GM18858 (cell line): ENCODE data around the gene DHRS4L2.
A peak's percentile ranks its signal among the peaks of the same experiment; 100 is the strongest.

Source experiments
- ATAC-seq: cut with Tn5 transposase; IDR thresholded peaks from one replicate; pipeline ENCODE4 v1.9.1; 2021; ENCODE audit not compliant: unreplicated experiment

DHRS4L2 gene

DNA sequence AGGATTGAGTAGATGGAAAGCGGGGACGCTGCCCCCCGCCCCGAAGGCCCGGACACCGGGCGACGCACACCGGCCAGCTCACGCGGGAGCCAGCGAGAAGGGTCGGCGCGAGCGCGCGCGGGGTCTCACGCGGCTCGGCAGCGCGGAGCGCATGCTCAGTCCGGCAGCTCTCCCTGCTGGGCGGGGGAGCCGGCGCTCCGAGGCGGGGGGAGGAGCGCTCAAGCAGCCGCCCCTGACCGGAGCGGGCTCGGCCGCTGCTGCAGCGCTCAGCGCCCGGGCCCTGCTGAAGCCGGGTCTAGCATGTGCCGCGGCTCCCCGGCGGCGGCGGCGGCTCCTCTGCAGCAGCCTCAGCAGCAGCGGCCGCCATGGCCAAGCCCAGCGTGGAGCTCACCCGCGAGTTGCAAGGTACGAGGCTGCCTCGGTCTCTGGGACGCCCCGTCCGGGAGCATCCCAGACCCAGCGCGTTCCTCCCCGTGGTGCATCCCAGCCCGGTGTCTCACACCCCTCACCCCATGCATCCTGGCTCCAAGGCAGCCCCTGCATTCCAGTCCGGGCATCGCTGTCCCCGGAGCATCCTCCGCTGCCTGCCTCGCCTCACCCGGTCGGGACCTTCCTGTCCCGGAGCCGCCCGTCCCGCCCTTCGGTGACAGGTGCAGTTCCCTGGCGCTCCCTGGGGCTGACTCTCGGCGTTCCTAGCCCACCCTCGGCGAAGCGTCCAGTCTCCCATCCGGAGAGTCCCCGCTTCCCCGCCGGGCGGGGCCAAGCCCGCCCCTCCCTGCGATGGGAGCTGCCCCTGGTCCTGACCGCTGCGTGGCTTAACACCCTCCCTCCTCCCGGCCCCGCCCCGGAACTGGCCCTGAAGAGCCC is 63.3 kb downstream of the DHRS4L2 start, which contains the start of gene CARMIL3:
TSS of gene CARMIL3 (plus strand) at position 221 of the 867 bp plus-strand sequence. CDS start at position 366, 145 bp downstream.
- ATAC-seq = peak; percentile 49

DNA sequence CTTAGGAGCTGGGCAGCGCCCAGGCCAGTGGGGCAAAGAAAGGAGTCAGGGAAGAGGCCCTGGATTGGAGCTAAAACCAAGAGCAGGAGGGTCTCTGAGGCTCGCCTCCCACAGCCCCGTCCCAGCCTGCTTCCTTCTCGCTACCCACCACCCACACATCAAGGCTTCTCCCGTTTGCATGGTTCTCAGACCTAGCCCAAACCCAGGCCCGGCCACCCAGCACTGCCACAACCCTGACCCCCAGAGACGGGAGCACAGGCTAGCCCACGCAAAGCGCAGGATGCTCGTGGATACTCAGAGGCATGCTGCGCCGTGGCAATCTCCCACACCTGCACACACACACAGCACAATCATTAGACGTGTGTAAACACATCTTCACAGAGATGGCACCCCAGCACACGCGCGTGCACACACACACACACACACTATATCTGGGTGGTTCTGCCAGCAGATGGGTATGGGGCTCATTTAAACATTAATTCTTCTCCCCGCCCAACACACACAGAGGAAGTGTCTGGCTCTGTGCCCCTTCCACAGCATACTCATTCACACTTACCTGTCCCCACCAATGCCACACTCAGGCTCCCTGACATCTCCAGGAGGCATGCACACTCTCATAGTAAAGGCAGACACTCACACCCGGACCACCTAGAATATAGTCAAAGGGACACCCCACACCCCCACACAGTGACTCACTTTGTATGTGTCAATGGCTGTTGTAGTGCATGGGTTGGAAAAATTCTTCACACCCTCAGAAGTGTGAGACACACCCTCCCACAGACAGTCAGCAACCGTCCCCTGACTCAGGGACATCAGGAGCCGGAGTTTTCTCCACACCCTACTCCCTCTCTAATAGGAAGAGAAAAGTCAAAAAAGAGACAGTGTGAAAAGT is 64.2 kb downstream of the DHRS4L2 start:
- no peak for ATAC-seq

DNA sequence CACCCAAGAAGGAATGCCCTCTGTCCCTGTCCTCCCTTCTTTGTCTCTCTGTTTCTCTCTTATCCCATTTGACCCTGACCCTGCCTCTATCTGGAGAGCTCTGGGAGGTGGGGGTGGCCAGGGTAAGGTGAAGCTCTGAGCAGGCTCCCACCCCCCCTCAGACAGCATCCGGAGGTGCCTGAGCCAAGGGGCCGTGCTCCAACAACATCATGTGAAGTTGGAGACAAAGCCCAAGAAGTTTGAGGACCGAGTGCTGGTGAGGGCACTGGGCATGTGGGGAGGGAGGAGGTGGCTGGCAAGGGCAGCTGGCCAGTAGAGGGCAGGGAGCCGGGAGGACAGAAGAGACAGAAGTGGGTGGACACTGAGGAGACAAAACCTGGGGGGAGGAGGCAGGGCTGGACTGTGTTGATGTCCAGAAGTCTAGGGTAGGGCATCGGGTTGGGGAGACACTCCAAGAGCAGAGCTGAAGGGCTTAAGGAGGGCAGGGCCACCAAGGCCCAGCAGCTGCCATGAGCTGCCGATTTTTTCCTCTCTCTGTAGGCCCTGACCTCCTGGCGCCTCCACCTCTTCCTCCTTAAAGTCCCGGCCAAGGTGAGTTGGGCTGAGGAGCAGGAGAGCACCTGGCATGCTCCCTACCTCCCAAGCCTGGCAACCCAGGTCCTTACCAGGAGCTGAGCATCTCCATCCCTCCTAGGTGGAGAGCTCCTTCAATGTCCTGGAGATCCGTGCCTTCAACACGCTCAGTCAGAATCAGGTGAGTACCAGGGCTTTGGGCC is 65.0 kb downstream of the DHRS4L2 start:
- no peak for ATAC-seq

DNA sequence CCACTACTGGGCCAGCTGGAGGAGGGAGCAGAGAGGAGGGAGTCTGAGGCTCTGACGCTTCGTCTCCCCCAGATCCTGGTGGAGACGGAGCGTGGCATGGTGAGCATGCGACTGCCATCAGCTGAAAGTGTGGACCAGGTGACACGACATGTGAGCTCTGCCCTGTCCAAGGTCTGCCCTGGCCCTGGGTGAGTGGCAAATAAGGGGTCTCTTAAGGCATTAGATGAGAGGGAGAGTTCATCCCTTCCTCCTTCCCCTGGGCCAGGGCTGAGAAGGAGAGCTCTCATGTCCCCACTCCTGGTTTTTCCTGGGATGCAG is 65.6 kb downstream of the DHRS4L2 start:
- no peak for ATAC-seq

DNA sequence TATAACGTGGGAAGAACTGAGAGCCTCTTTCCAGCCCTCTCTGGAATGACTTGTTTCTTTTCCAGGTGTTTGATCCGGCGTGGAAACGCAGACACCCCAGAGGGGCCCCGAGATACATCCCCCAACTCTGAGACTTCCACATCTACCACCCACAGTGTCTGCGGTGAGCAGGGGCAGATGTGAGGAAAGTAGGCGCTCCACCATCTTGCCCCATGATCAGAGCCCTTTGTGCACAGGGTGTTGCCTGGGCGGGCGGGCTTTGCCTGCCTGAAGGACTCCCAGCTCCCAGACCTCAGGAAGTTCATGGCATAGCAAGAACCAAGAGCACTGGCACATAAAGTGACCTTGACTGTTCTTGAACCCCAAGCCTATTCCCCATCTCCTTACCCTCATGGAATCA is 65.9 kb downstream of the DHRS4L2 start:
- no peak for ATAC-seq
